Subcutaneous abdominal adipose tissue (tissue), 5 donors: Measurements from ENCODE around the gene CARMIL1.
A peak's percentile ranks its signal among the peaks of the same experiment; 100 is the strongest.

Experiments used
- H3K27ac ChIP-seq: one replicate; pipeline ENCODE4 v1.7.0; 2013; ENCODE audit warnings: low read depth, mild to moderate bottlenecking, inconsistent platforms, low read length, moderate library complexity
- H3K27me3 ChIP-seq, 5 donors: one replicate each; pipeline ENCODE4 v1.7.0; 2013; ENCODE audit warnings: low read length in 5 of 5, inconsistent platforms in 1 of 5; ENCODE audit not compliant: control insufficient read depth in 5 of 5, insufficient read depth in 4 of 5
- H3K36me3 ChIP-seq, 5 donors: one replicate each; pipeline ENCODE4 v1.7.0; 2013; ENCODE audit warnings: low read length in 5 of 5; ENCODE audit not compliant: control insufficient read depth in 5 of 5, insufficient read depth in 5 of 5
- H3K4me1 ChIP-seq, 5 donors: one replicate each; pipeline ENCODE4 v1.7.0; 2013; ENCODE audit warnings: low read length in 5 of 5, mild to moderate bottlenecking in 3 of 5, moderate library complexity in 1 of 5; ENCODE audit not compliant: control insufficient read depth in 5 of 5, insufficient read depth in 5 of 5
- H3K4me3 ChIP-seq, 5 donors: one replicate each; pipeline ENCODE4 v1.7.0; 2013; ENCODE audit warnings: low read length in 5 of 5, low read depth in 1 of 5
- H3K9ac ChIP-seq, 5 donors: one replicate each; pipeline ENCODE4 v1.7.0; 2013; ENCODE audit warnings: low read length in 5 of 5, mild to moderate bottlenecking in 4 of 5, moderate library complexity in 3 of 5
- H3K9me3 ChIP-seq, 5 donors: one replicate each; pipeline ENCODE4 v1.7.0; 2013; ENCODE audit warnings: low read length in 5 of 5; ENCODE audit not compliant: control insufficient read depth in 5 of 5
- donor health status: healthy.
- donor health status: healthy.
- donor health status: healthy.
- donor health status: healthy.
- donor health status: healthy.

CARMIL1 gene

DNA sequence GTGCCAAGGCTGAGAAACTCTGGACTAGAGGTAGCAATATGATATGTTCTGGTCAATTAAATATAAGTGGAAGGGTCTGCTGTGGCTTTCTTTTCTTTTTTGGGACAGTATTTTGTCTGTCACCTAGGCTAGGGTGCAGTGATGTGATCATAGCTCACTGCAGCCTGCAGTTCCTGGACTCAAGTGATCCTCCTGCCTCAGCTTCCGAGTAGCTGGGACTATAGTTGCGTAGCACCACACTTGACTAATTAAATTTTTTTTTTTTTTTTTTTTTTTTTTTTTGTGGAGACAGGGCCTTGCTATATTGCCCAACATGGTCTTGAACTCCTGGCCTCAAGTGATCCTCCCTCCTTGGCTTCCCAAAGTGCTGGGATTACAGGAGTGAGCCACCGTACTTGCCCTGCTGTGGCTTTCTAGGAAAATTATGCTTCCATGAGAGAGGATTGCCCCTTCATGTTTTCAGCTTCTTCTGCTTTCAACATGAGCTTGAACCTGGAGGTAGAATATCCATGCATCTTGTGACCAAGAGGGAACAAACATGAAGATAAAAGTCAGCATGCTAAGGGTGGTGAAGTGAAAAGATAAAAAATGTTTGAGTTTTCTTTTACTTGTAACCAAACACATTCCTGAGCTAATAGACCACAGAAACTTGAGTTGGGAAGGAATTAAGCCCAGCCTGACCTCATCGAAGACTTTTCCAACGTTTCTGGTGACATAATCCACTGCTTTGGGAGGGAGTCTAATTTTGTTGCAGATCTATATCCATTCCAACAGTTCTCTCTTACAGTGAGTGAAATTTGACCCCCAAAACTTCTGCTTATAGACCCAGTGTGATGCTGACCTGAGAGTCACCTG is 75.1 kb downstream of the CARMIL1 start:
- Histone ChIP-seq H3K36me3 (no peaks in the 10 kb centered on the region), H3K4me3 (no peak overlapping the region), H3K9ac (no peak overlapping the region), H3K9me3 (no peaks in the 10 kb centered on the region), H3K27me3 (no peaks in the 10 kb centered on the region), H3K4me1 (peaks cover 0 to 6% (median 5%) of the 10 kb centered on the region in 5 donors), H3K27ac (no peak overlapping the region)

- H3K27me3 ChIP-seq: no peaks in the 10 kb centered on the region
- peak overlapping the region in 2 of 5 donors; percentile 3 to 47 for H3K9ac ChIP-seq
- H3K9me3 ChIP-seq: no peaks in the 10 kb centered on the region
- peak overlapping the region; percentile 61 for H3K27ac ChIP-seq
- peak overlapping the region; percentile 0 to 71 (median 18) for H3K4me3 ChIP-seq
- peaks cover 0 to 31% (median 25%) of the 10 kb centered on the region in 5 donors for H3K4me1 ChIP-seq
- no peaks in the 10 kb centered on the region for H3K36me3 ChIP-seq
Measured at GRCh38 chr6:25359191-25359861, 80.2 kb downstream of the CARMIL1 start.

- no peak overlapping the region for H3K9ac ChIP-seq
- H3K27me3 ChIP-seq: no peaks in the 10 kb centered on the region
- H3K4me1 ChIP-seq: peaks cover 0 to 31% (median 25%) of the 10 kb centered on the region in 5 donors
- peak overlapping the region; percentile 61 for H3K27ac ChIP-seq
- no peaks in the 10 kb centered on the region for H3K9me3 ChIP-seq
- H3K36me3 ChIP-seq: no peaks in the 10 kb centered on the region
- H3K4me3 ChIP-seq: peak overlapping the region in 2 of 5 donors; percentile 18 to 27
Measured at GRCh38 chr6:25359891-25360290, 80.7 kb downstream of the CARMIL1 start.

- H3K9me3 ChIP-seq: no peaks in the 10 kb centered on the region
- H3K9ac ChIP-seq: no peak overlapping the region
- peak overlapping the region; percentile 61 for H3K27ac ChIP-seq
- H3K27me3 ChIP-seq: no peaks in the 10 kb centered on the region
- H3K4me1 ChIP-seq: peaks cover 0 to 31% (median 25%) of the 10 kb centered on the region in 5 donors
- H3K36me3 ChIP-seq: no peaks in the 10 kb centered on the region
- H3K4me3 ChIP-seq: no peak overlapping the region
Measured at GRCh38 chr6:25360621-25361020, 81.4 kb downstream of the CARMIL1 start.

DNA sequence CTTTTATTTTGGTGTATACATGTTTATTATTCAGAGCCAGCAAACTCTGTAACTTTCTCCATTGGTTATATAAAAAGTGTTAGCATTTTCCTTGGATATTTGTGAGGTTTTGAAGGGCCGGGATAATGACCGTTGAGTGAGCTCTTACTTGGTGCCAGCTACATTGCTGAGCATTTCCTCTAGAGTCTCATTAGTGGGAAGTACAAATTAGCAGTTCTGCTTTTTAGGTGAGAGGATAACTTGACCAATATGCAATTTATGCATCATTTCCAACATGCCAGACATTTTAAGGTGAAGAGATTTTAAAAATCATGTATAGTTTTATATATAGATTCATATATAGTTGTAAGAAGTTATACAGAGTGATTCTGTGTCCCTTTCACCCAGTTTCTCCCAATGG is 84.3 kb downstream of the CARMIL1 start:
- Histone ChIP-seq H3K4me3 (no peak overlapping the region), H3K9me3 (no peaks in the 10 kb centered on the region), H3K9ac (no peak overlapping the region), H3K4me1 (peaks cover 0 to 48% (median 33%) of the 10 kb centered on the region in 5 donors), H3K27me3 (no peaks in the 10 kb centered on the region), H3K27ac (no peak overlapping the region), H3K36me3 (no peaks in the 10 kb centered on the region)

- no peak overlapping the region for H3K4me3 ChIP-seq
- no peak overlapping the region for H3K27ac ChIP-seq
- no peaks in the 10 kb centered on the region for H3K9me3 ChIP-seq
- H3K9ac ChIP-seq: no peak overlapping the region
- H3K36me3 ChIP-seq: no peaks in the 10 kb centered on the region
- H3K27me3 ChIP-seq: no peaks in the 10 kb centered on the region
- peaks cover 8 to 52% (median 32%) of the 10 kb centered on the region in 5 donors for H3K4me1 ChIP-seq
Measured at GRCh38 chr6:25365154-25365553, 86.0 kb downstream of the CARMIL1 start.

GRCh38 chr6:25366903-25367545 is 87.8 kb downstream of the CARMIL1 start:
- no peaks in the 10 kb centered on the region for H3K27me3 ChIP-seq
- H3K36me3 ChIP-seq: no peaks in the 10 kb centered on the region
- H3K9ac ChIP-seq: no peak overlapping the region
- no peaks in the 10 kb centered on the region for H3K9me3 ChIP-seq
- H3K4me1 ChIP-seq: peaks cover 8 to 50% (median 30%) of the 10 kb centered on the region in 5 donors
- H3K27ac ChIP-seq: no peak overlapping the region
- no peak overlapping the region for H3K4me3 ChIP-seq

DNA sequence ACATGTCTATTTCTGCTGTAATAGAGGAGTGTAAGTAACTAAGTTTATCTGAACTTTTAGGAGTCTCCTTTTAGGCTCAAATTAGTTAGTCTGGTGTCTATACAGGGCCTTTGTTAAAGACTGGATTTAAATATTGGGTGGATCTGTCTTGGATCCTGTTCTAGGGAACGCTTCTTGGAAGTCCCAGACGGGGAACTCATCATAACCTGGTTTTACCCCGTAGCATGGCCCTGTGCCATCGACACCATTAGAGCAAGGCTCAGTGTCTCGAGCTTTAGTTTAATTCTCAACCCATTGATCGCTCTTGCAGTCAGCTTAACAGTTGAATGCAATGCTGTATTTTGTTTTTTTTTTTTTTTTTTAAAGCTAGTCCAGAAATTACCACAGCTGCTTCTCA is 89.9 kb downstream of the CARMIL1 start:
- Histone ChIP-seq H3K9ac (peak overlapping the region in 1 of 5 donors; percentile 4), H3K4me3 (peak overlapping the region in 2 of 5 donors; percentile 6 to 32), H3K4me1 (peaks cover 8 to 37% (median 23%) of the 10 kb centered on the region in 5 donors), H3K27ac (peak overlapping the region; percentile 63), H3K36me3 (no peaks in the 10 kb centered on the region), H3K9me3 (no peaks in the 10 kb centered on the region), H3K27me3 (no peaks in the 10 kb centered on the region)

- Histone ChIP-seq H3K27me3 (no peaks in the 10 kb centered on the region), H3K27ac (peak overlapping the region; percentile 63), H3K9ac (peak overlapping the region in 1 of 5 donors; percentile 4), H3K9me3 (no peaks in the 10 kb centered on the region), H3K4me1 (peaks cover 8 to 37% (median 23%) of the 10 kb centered on the region in 5 donors), H3K4me3 (peak overlapping the region in 2 of 5 donors; percentile 6 to 32), H3K36me3 (no peaks in the 10 kb centered on the region)
Measured at GRCh38 chr6:25369433-25370177, 90.4 kb downstream of the CARMIL1 start.
